ENCODE data around the gene ZNF830.
A peak's percentile ranks its signal among the peaks of the same experiment; 100 is the strongest.
"Not testable (repeated sequence)": the region's sequence is repeated elsewhere in the genome, so short reads cannot be mapped to it uniquely, and the experiment has no call there.

ZNF830 gene

GRCh38 chr17:34990921-34991365 is 29.6 kb downstream of the ZNF830 start:
- DNase-seq (ENCODE audit: low read depth in 4 of 4, low spot score in 1 of 4), result no peak

GRCh38 chr17:34991606-34992005 is 30.3 kb downstream of the ZNF830 start:
- no peak for DNase-seq (ENCODE audit: low read depth in 4 of 4, low spot score in 1 of 4)

- no peak for DNase-seq (ENCODE audit: low read depth in 4 of 4, low spot score in 1 of 4)
These were observed 31.7 kb downstream of the ZNF830 start for GRCh38 chr17:34993031-34993430.

GRCh38 chr17:34996422-34997285 is 35.3 kb downstream of the ZNF830 start:
- no peak for DNase-seq (ENCODE audit: low read depth in 4 of 4, low spot score in 1 of 4)

DNA sequence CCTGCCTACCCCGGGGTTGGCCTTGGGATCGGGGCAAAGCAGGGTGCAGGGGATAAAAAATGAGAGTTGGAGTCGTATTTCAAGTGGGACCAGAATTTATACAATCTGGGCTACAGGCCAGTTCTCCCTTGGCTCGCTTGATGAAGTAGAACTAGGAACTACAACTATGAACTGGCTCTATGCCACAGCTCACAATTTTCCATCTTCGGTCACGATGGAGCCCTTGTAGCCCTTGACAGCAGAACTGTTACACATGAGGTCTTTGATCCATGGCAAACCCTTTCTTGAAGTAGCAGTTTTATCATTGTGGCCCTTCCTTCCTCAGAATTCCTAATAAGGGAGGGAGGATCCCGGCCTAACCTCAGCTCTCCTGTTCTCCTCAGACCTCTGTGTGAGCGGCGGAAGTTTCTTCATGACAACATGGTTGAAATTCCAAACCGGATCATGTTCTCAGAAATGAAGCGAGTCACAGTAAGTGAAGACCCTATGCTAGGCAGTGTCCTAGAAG is 36.1 kb downstream of the ZNF830 start:
- no peak for DNase-seq (ENCODE audit: low read depth in 4 of 4, low spot score in 1 of 4)

GRCh38 chr17:34998205-34998604 is 36.9 kb downstream of the ZNF830 start:
- DNase-seq (ENCODE audit: low read depth in 4 of 4, low spot score in 1 of 4), result peak; percentile 46 to 69 (median 58)

GRCh38 chr17:34999456-34999855 is 38.1 kb downstream of the ZNF830 start:
- no peak for DNase-seq (ENCODE audit: low read depth in 4 of 4, low spot score in 1 of 4)

DNA sequence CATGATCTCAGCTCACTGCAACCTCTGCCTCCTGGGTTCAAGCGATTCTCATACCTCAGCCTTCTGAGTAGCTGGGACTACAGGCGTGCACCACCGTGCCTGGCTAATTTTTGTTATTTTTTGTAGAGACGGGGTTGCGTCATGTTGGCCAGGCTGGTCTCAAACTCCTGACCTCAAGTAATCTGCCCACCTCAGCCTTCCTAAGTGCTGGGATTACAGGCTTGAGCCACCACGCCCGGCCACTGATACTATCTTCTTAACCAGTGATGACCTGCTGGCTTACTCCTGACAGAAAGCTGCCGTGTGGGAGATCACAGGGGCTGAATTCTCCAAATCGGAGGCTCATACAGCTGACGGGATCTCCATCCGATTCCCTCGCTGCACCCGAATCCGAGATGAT is 39.6 kb downstream of the ZNF830 start:
- not testable (repeated sequence) for DNase-seq (ENCODE audit: low read depth in 4 of 4, low spot score in 1 of 4)

GRCh38 chr17:35001549-35001948 is 40.2 kb downstream of the ZNF830 start:
- DNase-seq (ENCODE audit: low read depth in 4 of 4, low spot score in 1 of 4), result no peak

DNA sequence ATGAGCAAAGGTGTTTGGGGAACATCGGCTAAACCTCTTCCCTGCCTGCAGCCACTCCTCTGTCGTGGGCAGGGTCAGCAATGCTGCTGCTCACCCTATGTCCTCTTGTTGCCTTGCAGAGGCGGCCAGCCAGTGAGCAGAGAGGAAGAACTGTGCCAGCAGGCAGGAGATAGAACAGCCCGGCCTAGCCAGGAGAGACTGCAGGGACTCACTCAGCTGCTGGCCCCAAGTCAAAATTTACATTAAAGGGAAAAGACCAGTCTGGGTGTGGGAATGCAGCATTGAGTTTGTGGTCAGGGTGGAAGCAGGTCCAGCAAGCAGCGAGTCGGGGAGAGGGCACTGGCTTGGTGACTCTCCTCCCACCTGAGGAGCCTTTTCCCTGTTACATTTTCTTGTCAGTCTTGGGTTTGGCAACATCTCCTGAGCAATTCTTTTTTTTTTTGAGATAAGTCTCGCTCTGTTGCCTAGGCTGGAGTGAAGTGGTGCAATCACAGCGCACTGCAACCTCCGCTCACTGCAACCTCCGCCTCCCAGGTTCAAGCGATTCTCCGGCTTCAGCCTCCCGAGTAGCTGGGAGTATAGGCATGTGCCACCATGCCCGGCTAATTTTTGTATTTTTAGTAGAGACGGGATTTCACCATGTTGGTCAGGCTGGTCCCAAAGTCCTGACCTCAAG is 41.7 kb downstream of the ZNF830 start:
- no peak for DNase-seq (ENCODE audit: low read depth in 4 of 4, low spot score in 1 of 4)

GRCh38 chr17:35003778-35004177 is 42.4 kb downstream of the ZNF830 start:
- no peak for DNase-seq (ENCODE audit: low read depth in 4 of 4, low spot score in 1 of 4)

GRCh38 chr17:35006345-35006744 is 45.0 kb downstream of the ZNF830 start:
- DNase-seq (ENCODE audit: low read depth in 4 of 4, low spot score in 1 of 4), result no peak

GRCh38 chr17:35006961-35007360 is 45.6 kb downstream of the ZNF830 start:
- DNase-seq (ENCODE audit: low read depth in 4 of 4, low spot score in 1 of 4), result no peak

DNA sequence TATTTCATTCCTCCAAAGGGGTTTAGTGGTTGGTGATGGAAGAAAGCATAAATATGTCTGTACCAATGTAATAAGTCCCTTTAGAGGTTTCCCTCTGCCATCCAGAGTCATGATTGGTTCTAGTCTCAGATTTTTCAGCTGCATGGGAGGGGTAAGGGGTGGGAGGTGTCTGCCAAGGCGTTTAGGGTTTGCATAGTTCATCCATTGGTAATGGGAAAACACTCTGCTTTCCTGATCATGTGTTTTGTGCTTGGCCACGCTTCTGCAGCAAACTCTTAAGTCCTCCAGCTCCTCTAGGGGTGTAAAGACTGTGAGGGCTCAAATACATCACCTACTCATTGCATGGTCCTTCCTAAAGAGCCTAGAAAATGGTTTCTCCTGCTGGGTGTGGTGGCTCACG is 48.8 kb downstream of the ZNF830 start:
- DNase-seq (ENCODE audit: low read depth in 4 of 4, low spot score in 1 of 4), result no peak

DNA sequence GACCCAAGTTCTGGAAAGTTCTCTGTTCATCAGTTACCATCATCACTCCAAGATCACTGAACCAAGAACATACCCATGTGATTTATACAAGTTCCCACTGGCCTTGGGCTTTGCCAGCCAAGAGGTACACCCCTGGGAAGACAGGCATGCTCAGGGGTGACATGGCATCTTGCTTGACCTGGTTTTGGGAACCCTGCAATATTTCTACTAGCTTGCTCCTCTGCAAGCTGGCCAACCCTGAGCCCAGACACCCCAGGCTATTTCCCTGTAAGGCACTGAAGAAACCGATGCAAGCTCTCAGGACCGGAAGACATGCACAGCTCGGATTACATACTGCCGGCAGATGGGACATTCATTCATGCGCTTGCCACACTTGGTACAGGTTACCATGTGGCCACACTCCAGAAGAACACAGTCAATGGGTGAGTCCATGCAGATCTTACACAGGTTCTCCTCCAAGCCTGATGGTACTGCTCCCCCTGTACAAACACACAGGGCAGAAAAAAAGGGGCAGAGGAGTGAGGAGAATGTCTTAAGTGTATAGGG is 50.4 kb downstream of the ZNF830 start:
- DNase-seq (ENCODE audit: low read depth in 4 of 4, low spot score in 1 of 4), result no peak
